AG09319 (cell line): Measurements from ENCODE around the gene PMP22.
"Not testable (repeated sequence)": the region's sequence is repeated elsewhere in the genome, so short reads cannot be mapped to it uniquely, and the experiment has no call there.

ENCODE experiments used
- DNase-seq: peaks from one replicate; pipeline ENCODE4 v3.0.0-alpha.2; 2010; ENCODE audit warnings: low read depth; ENCODE audit errors: extremely low read depth
- CTCF ChIP-seq: IDR thresholded peaks from 2 replicates; pipeline ENCODE4 v1.5.1; 2011; ENCODE audit warnings: low read depth, mild to moderate bottlenecking, inconsistent platforms, low read length, moderate library complexity

Gene PMP22

GRCh38 chr17:15210247-15210646 lies 54.9 kb downstream of the PMP22 start:
- no peak for DNase-seq
- TF ChIP-seq CTCF: no peak

- DNase-seq: not testable (repeated sequence)
Observed at GRCh38 chr17:15203062-15203461, 62.1 kb downstream of the PMP22 start.

GRCh38 chr17:15200574-15200973 lies 64.6 kb downstream of the PMP22 start:
- not testable (repeated sequence) for DNase-seq

GRCh38 chr17:15197229-15197628 lies 67.9 kb downstream of the PMP22 start:
- TF ChIP-seq CTCF: no peak
- no peak for DNase-seq

GRCh38 chr17:15194859-15195277 lies 70.3 kb downstream of the PMP22 start:
- DNase-seq: peak; percentile 82
- no peak for TF ChIP-seq CTCF

GRCh38 chr17:15185625-15185991 lies 79.5 kb downstream of the PMP22 start:
- DNase-seq: peak; percentile 81
- no peak for TF ChIP-seq CTCF

GRCh38 chr17:15184872-15185624 lies 80.1 kb downstream of the PMP22 start:
- no peak for DNase-seq
- no peak for TF ChIP-seq CTCF

- no peak for DNase-seq
- TF ChIP-seq CTCF: no peak
Observed at GRCh38 chr17:15181816-15182215, 83.3 kb downstream of the PMP22 start.
